ENCODE results near the gene MCTP2.

MCTP2 gene, protein sequence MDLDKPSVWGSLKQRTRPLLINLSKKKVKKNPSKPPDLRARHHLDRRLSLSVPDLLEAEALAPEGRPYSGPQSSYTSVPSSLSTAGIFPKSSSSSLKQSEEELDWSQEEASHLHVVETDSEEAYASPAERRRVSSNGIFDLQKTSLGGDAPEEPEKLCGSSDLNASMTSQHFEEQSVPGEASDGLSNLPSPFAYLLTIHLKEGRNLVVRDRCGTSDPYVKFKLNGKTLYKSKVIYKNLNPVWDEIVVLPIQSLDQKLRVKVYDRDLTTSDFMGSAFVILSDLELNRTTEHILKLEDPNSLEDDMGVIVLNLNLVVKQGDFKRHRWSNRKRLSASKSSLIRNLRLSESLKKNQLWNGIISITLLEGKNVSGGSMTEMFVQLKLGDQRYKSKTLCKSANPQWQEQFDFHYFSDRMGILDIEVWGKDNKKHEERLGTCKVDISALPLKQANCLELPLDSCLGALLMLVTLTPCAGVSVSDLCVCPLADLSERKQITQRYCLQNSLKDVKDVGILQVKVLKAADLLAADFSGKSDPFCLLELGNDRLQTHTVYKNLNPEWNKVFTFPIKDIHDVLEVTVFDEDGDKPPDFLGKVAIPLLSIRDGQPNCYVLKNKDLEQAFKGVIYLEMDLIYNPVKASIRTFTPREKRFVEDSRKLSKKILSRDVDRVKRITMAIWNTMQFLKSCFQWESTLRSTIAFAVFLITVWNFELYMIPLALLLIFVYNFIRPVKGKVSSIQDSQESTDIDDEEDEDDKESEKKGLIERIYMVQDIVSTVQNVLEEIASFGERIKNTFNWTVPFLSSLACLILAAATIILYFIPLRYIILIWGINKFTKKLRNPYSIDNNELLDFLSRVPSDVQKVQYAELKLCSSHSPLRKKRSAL

DNA sequence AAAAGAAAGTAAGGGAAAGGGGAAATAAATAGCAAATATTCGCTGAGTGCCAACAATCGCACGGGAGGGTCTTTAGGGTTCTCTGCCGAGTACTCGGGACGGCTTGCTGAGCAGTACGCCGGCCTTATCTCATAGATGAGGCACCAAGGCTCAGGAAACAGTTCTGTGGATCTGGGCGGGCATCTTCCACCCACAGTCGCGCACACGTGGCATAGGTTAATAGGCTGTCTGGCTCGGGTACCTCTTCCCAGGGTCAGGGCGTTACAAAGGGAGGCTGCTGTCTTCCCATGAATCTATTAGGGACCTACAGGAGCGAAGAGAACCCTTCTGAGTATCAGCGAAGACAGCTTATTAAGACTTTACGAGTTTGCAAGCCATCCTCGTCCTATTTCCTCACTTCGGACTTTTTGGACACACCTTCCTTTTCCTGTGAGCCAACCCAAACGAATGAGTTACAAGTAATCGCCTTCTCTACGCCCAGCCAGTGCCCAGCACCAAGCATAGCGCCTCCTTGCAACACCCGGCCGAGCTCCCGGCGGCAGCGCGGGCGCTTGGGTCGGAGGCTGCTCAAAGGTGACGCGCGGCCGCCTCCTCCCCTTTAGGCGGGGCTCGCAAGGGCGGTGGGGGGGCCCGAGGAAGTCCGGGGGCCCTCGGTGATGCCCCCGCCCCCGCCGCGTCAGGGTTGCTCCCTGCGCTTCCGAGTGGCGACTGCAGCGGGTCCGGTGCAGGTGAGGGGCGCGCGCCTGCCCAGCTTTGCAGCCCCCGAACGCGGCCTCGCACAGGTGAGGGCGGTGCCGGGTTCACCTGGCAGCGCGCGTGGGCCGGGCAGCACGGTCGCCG, at the start of gene MCTP2:
MCTP2 (plus strand) TSS at position 679 of the 840 bp plus-strand sequence. CDS start 66,705 bp downstream, outside the sequence.
- DNase-seq = no peak

DNA sequence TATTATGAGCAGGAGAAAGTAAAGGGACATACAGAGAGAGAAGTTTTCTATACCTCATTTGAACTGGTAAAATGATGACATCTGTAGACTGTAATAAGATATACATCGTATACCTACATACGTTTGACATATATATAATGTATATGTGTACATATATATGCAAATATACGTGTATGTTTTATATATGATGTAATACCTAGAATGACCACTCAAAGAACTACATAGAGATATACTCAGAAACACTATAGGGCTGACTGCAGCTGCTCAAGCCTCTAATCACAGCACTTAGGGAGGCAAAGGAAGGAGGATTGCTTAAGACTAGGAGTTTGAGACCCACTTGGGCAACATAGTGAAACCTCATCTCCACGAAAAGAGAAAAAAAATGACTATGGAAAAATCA, 48.5 kb upstream of the MCTP2 start:
- no peak for DNase-seq

DNA sequence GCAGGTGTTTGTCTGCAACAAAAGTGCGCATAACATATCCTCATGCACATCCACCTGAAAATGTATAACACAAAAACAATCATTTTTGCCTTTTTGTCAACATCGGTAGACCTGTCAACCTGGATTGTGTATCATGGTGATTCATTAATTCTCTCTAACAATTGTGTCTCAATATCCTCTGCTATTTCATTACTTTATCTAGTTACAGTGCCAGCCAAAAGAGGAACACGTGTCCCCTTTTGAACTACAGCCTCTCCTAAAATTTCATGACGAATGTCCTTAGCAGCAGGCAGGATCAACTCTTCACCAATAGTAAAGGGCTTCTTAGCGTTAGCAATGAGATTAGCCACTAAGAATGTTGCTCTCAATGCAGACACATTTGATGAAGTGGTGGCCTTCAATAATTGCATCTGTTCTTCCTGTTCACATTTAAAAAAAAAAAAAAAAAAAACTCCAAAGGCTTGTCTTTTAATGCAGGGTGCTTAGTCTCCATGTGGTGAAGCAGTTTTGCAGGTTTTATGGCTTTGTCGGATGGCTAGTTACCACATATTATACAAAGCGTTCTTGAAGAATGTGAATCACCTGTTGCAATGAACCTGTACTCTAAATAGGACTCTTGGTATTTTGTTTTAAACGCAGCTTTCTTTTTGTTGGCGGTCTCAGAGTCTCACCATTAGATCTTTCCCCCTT, 45.7 kb upstream of the MCTP2 start:
- DNase-seq = no peak

DNA sequence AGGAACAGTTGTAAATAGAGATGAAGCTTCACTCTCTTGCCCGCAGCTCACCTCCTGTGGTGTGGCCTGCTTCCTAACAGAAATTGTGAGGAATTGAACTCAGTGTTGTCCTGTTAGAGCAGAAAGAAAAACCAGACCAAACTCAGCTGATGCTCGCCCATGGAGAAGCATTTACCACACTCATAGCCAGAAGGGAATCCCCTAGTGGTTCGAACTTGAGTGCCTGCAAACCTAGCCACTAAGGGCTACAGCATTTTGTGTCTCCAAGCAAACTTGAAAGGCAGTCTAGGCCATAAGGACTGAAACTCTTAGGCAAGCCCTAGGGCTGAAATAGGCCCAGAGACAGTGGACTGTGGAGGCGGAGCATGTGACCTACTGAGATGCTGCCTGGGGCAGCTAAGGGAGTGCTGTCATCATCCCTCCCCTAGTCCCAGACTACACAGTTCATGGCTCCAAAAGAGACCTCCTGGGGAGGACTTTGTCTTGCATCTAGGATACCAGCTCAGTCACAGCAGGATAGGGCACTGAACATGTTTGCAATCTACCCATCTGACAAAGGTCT, 44.5 kb upstream of the MCTP2 start:
- no peak for DNase-seq

DNA sequence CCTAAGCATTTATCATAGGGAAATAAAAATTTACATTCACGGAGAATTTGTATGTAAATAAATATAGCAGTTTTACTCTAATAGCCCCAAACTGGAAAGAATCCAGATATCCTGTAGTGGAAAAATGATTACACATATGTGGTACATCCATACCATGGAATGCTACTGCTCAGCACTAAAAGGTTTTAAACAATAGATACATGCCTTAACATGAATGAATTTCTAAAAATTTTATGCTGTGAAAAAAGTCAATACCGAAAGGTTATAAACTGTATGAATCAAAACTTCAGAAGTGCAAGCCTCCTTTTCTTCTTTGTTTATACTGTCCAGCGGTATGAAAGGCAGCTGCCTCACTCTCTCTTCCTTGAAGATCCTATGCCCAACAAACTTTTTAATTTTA, 37.5 kb upstream of the MCTP2 start:
- no peak for DNase-seq

DNA sequence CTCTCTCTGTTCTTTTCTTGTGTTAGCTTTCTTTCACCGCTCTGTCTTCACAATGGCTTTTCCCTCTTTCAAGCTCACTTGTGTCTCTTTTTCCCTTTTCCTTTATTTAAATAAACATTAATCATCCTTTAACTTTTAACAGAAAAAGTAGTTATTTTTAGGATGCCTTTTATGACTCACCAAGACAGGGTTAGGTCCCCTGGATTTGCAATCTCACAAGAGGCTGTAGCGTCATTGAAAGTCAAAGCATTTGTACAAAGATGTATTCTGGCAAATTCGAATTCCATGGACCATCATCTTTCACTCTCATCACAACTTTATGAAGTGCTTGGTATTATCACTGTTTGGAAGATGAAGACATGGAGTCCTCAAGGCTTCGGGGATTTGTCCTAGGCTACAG, 34.8 kb upstream of the MCTP2 start:
- DNase-seq = no peak

- no peak for DNase-seq
Measured at GRCh38 chr15:94198633-94199032, 32.7 kb upstream of the MCTP2 start.

DNA sequence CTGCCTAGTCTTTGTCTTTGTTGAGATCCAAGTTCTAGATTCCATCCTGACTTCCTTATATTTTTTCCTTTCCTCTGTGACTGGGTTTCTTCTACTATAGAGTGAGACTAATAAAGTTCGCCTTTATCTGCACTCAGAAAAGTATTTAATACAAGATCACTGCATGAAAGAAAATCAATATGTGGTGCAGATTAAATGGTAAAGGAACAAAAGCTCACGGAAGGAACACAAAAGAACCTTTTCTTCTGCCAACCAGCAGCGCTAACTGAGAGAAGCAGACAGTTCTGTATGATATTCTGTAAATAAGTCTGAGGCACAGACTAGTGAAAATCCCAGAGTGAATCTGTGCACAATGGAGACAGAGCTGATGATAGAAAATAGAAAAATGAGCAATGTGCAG, 31.6 kb upstream of the MCTP2 start:
- no peak for DNase-seq

DNA sequence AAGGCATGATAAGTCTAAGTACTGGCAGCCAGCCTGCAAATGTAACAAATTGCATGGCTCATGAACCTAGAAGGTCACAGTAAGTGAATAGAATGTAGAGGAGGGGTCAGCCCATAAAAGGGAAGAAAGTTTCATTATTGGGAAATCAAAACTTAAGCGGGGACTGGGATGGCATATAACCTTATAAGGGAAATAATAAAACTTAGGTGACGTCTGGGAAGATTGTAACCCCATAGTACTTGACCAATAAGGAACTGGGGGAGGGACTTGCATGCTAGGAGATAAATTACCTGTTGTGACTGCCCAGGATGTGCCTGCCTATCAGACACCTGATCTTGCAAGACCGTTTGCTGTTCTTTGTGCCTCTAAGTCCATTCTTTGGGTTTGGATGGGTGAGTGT, 28.1 kb upstream of the MCTP2 start:
- no peak for DNase-seq

GRCh38 chr15:94205366-94205765, 26.0 kb upstream of the MCTP2 start:
- no peak for DNase-seq

- DNase-seq = no peak
Measured at GRCh38 chr15:94206463-94207167, 24.7 kb upstream of the MCTP2 start.

- no peak for DNase-seq
Measured at GRCh38 chr15:94212291-94212690, 19.1 kb upstream of the MCTP2 start.

GRCh38 chr15:94225616-94226015, 5.7 kb upstream of the MCTP2 start:
- DNase-seq = no peak

GRCh38 chr15:94228611-94229010, 2.8 kb upstream of the MCTP2 start:
- DNase-seq = no peak

- DNase-seq = no peak
Measured at GRCh38 chr15:94229591-94230369, 1.6 kb upstream of the MCTP2 start.

DNA sequence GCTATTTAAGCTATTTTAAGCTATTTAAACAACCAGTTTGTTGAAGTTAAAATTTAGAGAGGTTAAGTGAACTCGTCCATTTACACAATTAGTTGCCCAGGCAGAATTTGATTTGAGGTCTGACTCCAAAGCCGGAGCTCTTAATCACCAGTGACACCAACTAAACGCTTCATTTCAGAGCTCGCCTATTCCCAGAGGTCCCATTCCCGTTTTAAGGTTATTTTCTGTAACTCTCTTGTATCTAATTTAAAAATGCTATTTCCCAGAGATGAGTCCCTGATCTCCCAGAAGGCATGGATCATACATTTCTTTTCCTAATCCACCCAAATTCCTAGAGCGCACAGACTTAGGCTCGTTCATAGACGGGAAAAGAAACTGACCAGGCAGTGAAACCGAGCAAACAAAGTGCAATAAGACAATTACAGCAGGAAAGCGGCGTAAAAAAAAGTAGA, 904 bp upstream of the MCTP2 start:
- DNase-seq = peak; percentile 2

GRCh38 chr15:94231723-94232468, 535 bp downstream of the MCTP2 start:
- no peak for DNase-seq

- no peak for DNase-seq
Measured at GRCh38 chr15:94233441-94233840, 2.1 kb downstream of the MCTP2 start.

- no peak for DNase-seq
Measured at GRCh38 chr15:94234300-94234699, 2.9 kb downstream of the MCTP2 start.

DNA sequence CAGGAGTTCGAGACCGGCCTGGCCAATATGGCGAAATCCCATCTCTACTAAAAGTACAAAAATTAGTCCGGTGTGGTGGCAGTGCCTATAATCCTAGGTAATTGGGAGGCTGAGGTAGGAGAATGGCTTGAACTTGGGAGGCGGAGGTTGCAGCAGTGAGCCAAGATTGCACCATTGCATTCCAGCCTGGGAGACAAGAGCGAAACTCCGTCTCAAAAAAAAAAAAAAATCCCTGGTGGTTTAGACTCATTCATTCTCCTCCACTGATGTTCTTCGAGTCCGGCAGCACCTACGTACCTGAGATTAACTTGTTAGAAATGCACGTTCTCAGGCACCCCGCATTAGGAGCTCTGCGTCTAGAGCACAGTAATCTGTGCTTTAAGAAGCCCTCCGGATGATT, 3.7 kb downstream of the MCTP2 start:
- no peak for DNase-seq

All from NCI-H1694 treated with DMSO at 0.1 percent for 48 hours (cell line).